ENCODE results near the gene GRIK4. TPM values are rescaled to one million over a fixed set of nuclear protein-coding genes. Genes with fewer than 3 reads are reported as not detected.

Gene GRIK4
- total RNA-seq, 6 experiments from 2014 or later, result 0.07 to 0.11 TPM; not detected in 4

- H3K4me1 ChIP-seq, result no peaks in the 10 kb centered on the region
- DNase-seq (no peak), ATAC-seq (no peak)
- H3K27me3 ChIP-seq, result no peaks in the 10 kb centered on the region
- intact Hi-C loops (cut with DNase I), result no loop called here
- H3K9me3 ChIP-seq, result no peaks in the 10 kb centered on the region
- WGBS (ENCODE audit: insufficient coverage, low coverage, low lambda C conversion rate, missing lambda C conversion rate), result 50% methylated on average over 2 of the region's 4 CpGs
- no peak overlapping the region for H3K4me3 ChIP-seq
- no peaks in the 10 kb centered on the region for H3K36me3 ChIP-seq
- TF ChIP-seq CTCF (IDR thresholded peaks at IDR 0.05), result no peak
- no peak for TF ChIP-seq POLR2A (IDR thresholded peaks at IDR 0.05)
- no peak overlapping the region for H3K27ac ChIP-seq
Observed at GRCh38 chr11:120749395-120749794, 237.8 kb downstream of the GRIK4 start.

- intact Hi-C loops (cut with DNase I), result no loop called here
- no peak for DNase-seq
- Histone ChIP-seq H3K27me3 (no peaks in the 10 kb centered on the region), H3K9me3 (no peaks in the 10 kb centered on the region), H3K27ac (no peak overlapping the region), H3K4me3 (no peak overlapping the region), H3K36me3 (no peaks in the 10 kb centered on the region), H3K4me1 (no peaks in the 10 kb centered on the region)
- 61% methylated on average over 12 of the region's 12 CpGs for WGBS (ENCODE audit: insufficient coverage, low coverage, low lambda C conversion rate, missing lambda C conversion rate)
- TF ChIP-seq CTCF (IDR thresholded peaks at IDR 0.05), result no peak
- no peak for TF ChIP-seq POLR2A (IDR thresholded peaks at IDR 0.05)
- ATAC-seq, result no peak
Observed at GRCh38 chr11:120750647-120751549, 239.3 kb downstream of the GRIK4 start.

- TF ChIP-seq POLR2A (IDR thresholded peaks at IDR 0.05), result no peak
- no peak for TF ChIP-seq CTCF (IDR thresholded peaks at IDR 0.05)
- H3K4me1 ChIP-seq, result no peaks in the 10 kb centered on the region
- no peak overlapping the region for H3K27ac ChIP-seq
- ATAC-seq (no peak), DNase-seq (no peak)
- intact Hi-C loops (cut with DNase I), result no loop called here
- WGBS (ENCODE audit: insufficient coverage, low coverage, low lambda C conversion rate, missing lambda C conversion rate), result no CpG with 5 or more reads among the region's 9 CpGs
- H3K36me3 ChIP-seq, result no peaks in the 10 kb centered on the region
- H3K9me3 ChIP-seq, result no peaks in the 10 kb centered on the region
- H3K27me3 ChIP-seq, result no peaks in the 10 kb centered on the region
- no peak overlapping the region for H3K4me3 ChIP-seq
Observed at GRCh38 chr11:120751550-120751949, 240.0 kb downstream of the GRIK4 start.

GRCh38 chr11:120752668-120753067, 241.1 kb downstream of the GRIK4 start:
- WGBS (ENCODE audit: insufficient coverage, low coverage, low lambda C conversion rate, missing lambda C conversion rate), result 83% methylated on average over 2 of the region's 7 CpGs
- ATAC-seq (no peak), DNase-seq (no peak)
- Histone ChIP-seq H3K4me3 (no peak overlapping the region), H3K4me1 (no peaks in the 10 kb centered on the region), H3K36me3 (no peaks in the 10 kb centered on the region), H3K27ac (no peak overlapping the region), H3K27me3 (no peaks in the 10 kb centered on the region), H3K9me3 (no peaks in the 10 kb centered on the region)
- no peak for TF ChIP-seq CTCF (IDR thresholded peaks at IDR 0.05)
- TF ChIP-seq POLR2A (IDR thresholded peaks at IDR 0.05), result no peak
- intact Hi-C loops (cut with DNase I), result no loop called here
